H1 (cell line): Measurements from ENCODE around the gene MYRF. TPM values are rescaled to one million over a fixed set of nuclear protein-coding genes. Genes with fewer than 3 reads are reported as not detected.

Experiments used
- EGR1 ChIP-seq: IDR thresholded peaks from 2 replicates; pipeline ENCODE4 v1.6.1; 2011; ENCODE audit warnings: low read depth, low read length, borderline replicate concordance
- FOSL1 ChIP-seq: IDR thresholded peaks from 2 replicates; pipeline ENCODE4 v1.6.1; 2011; ENCODE audit warnings: mild to moderate bottlenecking, low read depth, low read length, moderate library complexity; ENCODE audit not compliant: insufficient read depth
- JUN ChIP-seq: IDR thresholded peaks from 2 replicates; pipeline ENCODE4 v1.6.1; 2011; ENCODE audit warnings: low read depth, mild to moderate bottlenecking, improper control_type of control experiment, low read length
- JUND ChIP-seq: IDR thresholded peaks from 2 replicates; pipeline ENCODE4 v1.6.1; 2011; ENCODE audit warnings: mild to moderate bottlenecking, improper control_type of control experiment, low read length
- KDM4A ChIP-seq: IDR thresholded peaks from one replicate; pipeline ENCODE4 v1.7.1; 2012; ENCODE audit warnings: low read depth, mild to moderate bottlenecking, moderate library complexity, low read length, inconsistent platforms; ENCODE audit not compliant: severe bottlenecking
- MAFK ChIP-seq: IDR thresholded peaks from 2 replicates; pipeline ENCODE4 v1.6.1; 2012; ENCODE audit warnings: low read depth, mild to moderate bottlenecking, improper control_type of control experiment, low read length
- SP4 ChIP-seq: IDR thresholded peaks from 2 replicates; pipeline ENCODE4 v1.6.1; 2012; ENCODE audit warnings: low read length, inconsistent platforms
- polyA plus RNA-seq, 7 experiments: library from polyadenylated mRNA; depleted of rRNA in 3 of 7; stranded (reverse) in 5 of 7; unstranded in 2 of 7; fragments of >200 nt in 5 of 7; fragments of 200-250 nt in 2 of 7; gene quantifications; 1 replicate in 5 of 7; 2 replicates in 1 of 7; 4 replicates in 1 of 7; pipeline versions ENCODE4 v1.2.1 to v1.2.3, GENCODE V29; 2011 to 2013; ENCODE audit warnings: missing spikeins in 2 of 7, mixed read lengths in 2 of 7
- total RNA-seq: library from RNA; stranded (reverse); fragmentation: NEBNext Ultra II Directional; extraction: Animal tissue kit (Norgen Biotek cat#: 25700); gene quantifications from 2 replicates; pipeline ENCODE4 v1.2.1, GENCODE V29; 2021

Gene MYRF
- total and polyA plus RNA-seq, 2 of the 8 experiments (the other 6 are each of a cell fraction or from before 2014, with no cell fraction given), result 6.0 to 6.1 TPM

DNA sequence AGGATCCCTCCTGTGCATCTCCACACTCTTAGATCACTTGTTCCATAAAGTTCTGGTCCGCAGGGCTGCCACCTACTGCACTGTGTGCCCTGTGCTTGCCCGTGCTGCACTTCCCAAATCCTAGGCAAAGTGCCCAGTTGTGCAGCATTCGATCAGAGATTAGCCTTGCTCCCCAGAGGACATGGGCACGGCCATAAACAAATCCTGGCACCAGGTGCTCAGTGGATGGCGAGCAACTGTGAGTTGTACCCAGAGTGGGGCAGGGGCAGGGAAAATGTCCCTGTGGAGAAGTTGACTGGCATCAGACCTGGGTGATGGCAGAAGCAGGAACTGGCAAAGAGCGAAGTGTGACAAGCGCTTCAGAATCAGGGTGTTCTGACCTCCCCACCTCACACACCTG is 80.3 kb downstream of the MYRF start (continued):
- TF ChIP-seq MAFK, result no peak
- no peak for TF ChIP-seq JUND
- no peak for TF ChIP-seq FOSL1
- no peak for TF ChIP-seq SP4
- no peak for TF ChIP-seq JUN
- TF ChIP-seq EGR1, result no peak
- TF ChIP-seq KDM4A, result no peak
